Measurements from ENCODE around the gene FAM131C.

GRCh38 chr1:16111771-16112595 is 38.5 kb upstream of the FAM131C start:
- no peak for TF ChIP-seq POLR2A (IDR thresholded peaks at IDR 0.05; ENCODE audit: low read depth, low read length)
- TF ChIP-seq POLR2AphosphoS5 (IDR thresholded peaks at IDR 0.05; ENCODE audit: low read depth, low read length) = no peak

Measured in GM12891 (cell line).